IgD-negative memory B cell (primary cell): ENCODE data around the gene FAM53A. TPM values are rescaled to one million over a fixed set of nuclear protein-coding genes. Genes with fewer than 3 reads are reported as not detected.
"Not testable (repeated sequence)": the region's sequence is repeated elsewhere in the genome, so short reads cannot be mapped to it uniquely, and the experiment has no call there.

Experiments used
- H3K27ac Mint-ChIP-seq, 3 donors: one replicate each; pipeline ENCODE4 v1.8.0; 2020 to 2022; ENCODE audit warnings: mild to moderate bottlenecking in 3 of 3, mixed read lengths in 3 of 3, moderate library complexity in 1 of 3
- H3K27me3 Mint-ChIP-seq: one replicate; pipeline ENCODE4 v1.8.0; 2021; ENCODE audit warnings: mixed read lengths
- H3K36me3 Mint-ChIP-seq: one replicate; pipeline ENCODE4 v1.8.0; 2020; ENCODE audit warnings: mild to moderate bottlenecking, mixed read lengths
- H3K4me1 Mint-ChIP-seq, 3 donors: one replicate each; pipeline ENCODE4 v1.8.0; 2020 to 2022; ENCODE audit warnings: mixed read lengths in 3 of 3, mild to moderate bottlenecking in 1 of 3
- H3K4me3 Mint-ChIP-seq, 4 donors: one replicate each; pipeline ENCODE4 v1.8.0; 2020 to 2022; ENCODE audit warnings: mild to moderate bottlenecking in 4 of 4, mixed read lengths in 4 of 4, moderate library complexity in 3 of 4
- H3K9me3 Mint-ChIP-seq, 3 donors: one replicate each; pipeline ENCODE4 v1.8.0; 2020 to 2021; ENCODE audit warnings: mixed read lengths in 3 of 3, mild to moderate bottlenecking in 1 of 3
- polyA plus RNA-seq: library from polyadenylated mRNA; unstranded; fragments of 300-500 nt; fragmentation: Illumina TruSeq; gene quantifications from one replicate; pipeline ENCODE4 v1.2.3, GENCODE V29; 2021

FAM53A gene
- polyA plus RNA-seq, 1 donor from 2014 or later: 1.5 TPM

DNA sequence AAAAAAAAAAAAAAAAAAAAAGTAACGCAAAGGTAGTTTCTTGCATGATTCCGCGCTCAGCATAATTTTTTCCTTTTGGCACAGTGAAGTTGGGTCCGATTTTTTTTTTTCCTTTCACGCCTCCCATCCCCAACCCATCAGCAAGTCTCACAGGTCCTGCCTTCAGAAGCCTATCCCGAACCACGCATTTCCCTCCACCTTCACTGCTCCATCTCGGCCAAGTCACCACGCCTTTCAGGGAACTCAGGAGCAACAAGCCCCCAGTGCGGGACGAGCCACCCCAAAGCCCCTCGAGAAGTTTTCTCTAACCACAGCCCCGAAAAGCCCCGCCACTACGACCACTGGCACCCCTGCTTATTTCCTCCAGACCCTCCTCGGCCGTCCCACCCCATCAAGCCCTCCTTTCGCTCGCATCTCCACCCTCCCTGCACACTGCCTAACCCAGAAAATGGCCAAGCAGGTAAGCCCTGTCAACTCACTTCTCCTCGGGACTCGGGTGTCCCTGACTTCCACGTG lies 27.0 kb upstream of the FAM53A start:
- Mint-ChIP-seq H3K27ac (peak overlapping the region; percentile 83 to 99 (median 93)), H3K9me3 (no peaks in the 10 kb centered on the region), H3K4me1 (peaks cover 44 to 59% (median 51%) of the 10 kb centered on the region in 3 donors), H3K36me3 (peaks cover 1% of the 10 kb centered on the region), H3K4me3 (peak overlapping the region; percentile 88 to 99 (median 93)), H3K27me3 (no peaks in the 10 kb centered on the region)

DNA sequence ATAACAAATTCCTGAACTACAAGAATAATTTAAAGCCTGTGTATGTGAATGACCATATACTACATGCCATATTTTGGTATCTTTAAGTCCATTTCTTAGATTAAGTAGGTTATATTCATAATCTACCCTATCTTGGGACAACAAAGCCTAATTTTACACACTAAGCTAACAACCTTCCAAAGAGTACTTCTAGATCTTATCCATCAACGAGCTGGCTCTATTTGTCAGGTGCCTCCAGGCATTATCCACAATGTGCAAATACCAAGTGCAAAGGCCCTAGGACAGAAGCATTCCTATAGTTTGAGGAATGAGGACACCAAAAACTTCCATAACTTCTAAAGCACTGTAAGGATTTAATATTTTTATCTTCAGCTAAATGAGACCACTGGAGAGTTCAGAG lies 24.5 kb upstream of the FAM53A start:
- Mint-ChIP-seq H3K4me1 (peaks cover 32 to 38% (median 36%) of the 10 kb centered on the region in 3 donors), H3K27ac (peak overlapping the region; percentile 39 to 99 (median 64)), H3K27me3 (no peaks in the 10 kb centered on the region), H3K36me3 (peaks cover 4% of the 10 kb centered on the region), H3K4me3 (peak overlapping the region in 3 of 4 donors; percentile 27 to 91 (median 63)), H3K9me3 (no peaks in the 10 kb centered on the region)

DNA sequence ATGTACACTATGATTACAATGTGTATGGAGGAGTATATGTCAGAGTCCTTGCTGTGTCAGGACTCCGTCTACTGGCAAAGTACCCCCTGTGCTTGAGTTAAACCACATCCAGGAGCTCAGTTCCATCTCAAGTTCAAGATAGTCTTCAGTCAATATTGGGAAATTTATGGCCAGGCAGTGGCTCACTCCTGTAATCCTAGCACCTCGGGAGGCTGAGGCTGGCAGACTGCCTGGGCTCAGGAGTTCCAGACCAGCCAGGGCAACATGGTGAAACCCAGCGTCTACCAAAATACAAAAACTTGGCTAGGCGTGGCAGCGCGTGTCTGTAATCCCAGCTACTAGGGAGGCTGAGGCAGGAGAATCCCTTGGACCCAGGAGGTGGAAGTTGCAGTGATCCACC lies 22.2 kb upstream of the FAM53A start:
- Mint-ChIP-seq H3K36me3 (peaks cover 4% of the 10 kb centered on the region), H3K9me3 (no peaks in the 10 kb centered on the region), H3K27ac (no peak overlapping the region), H3K27me3 (no peaks in the 10 kb centered on the region), H3K4me3 (no peak overlapping the region), H3K4me1 (peaks cover 36% of the 10 kb centered on the region in 3 donors)

DNA sequence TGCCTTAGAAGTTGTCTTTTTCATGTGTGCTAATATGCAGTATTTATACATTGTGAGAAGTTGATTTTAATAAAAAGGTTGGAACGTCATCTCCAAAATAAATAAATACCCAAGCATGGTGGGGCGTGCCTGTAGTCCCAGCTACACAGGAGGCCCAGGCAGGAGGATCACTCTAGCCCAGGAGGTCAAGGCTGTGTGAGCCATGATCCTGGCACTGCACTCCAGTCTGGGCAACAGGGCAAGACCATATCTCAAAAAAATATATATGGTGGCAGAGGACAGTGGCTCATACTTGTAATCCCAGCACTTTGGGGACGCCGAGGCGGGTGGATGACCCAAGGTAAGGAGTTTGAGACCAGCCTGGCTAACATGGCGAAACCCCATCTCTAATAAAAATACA lies 21.6 kb upstream of the FAM53A start:
- Mint-ChIP-seq H3K27me3 (no peaks in the 10 kb centered on the region), H3K36me3 (peaks cover 4% of the 10 kb centered on the region), H3K4me1 (peaks cover 31 to 32% (median 31%) of the 10 kb centered on the region in 3 donors), H3K4me3 (no peak overlapping the region), H3K27ac (no peak overlapping the region), H3K9me3 (no peaks in the 10 kb centered on the region)

DNA sequence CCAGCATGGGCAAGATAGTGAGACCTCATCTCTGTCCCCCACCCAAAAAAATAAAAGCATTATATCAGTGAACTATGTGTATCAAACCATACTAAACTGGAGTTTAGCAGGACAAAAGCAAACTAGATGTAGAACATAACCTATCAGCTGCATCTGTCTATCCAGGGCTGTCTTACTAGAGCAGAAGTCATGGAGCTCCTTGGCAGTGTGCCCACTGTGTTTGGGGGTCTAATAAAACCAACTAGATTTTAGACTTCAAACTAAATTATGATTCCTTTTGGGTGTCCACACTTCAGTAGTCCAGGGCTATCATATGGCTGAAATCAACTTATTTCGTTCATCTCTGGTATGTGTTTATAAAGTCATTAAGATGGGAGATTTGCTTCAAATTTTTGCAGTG lies 19.8 kb upstream of the FAM53A start:
- peaks cover 4% of the 10 kb centered on the region for H3K36me3 Mint-ChIP-seq
- H3K9me3 Mint-ChIP-seq: no peaks in the 10 kb centered on the region
- no peak overlapping the region for H3K27ac Mint-ChIP-seq

DNA sequence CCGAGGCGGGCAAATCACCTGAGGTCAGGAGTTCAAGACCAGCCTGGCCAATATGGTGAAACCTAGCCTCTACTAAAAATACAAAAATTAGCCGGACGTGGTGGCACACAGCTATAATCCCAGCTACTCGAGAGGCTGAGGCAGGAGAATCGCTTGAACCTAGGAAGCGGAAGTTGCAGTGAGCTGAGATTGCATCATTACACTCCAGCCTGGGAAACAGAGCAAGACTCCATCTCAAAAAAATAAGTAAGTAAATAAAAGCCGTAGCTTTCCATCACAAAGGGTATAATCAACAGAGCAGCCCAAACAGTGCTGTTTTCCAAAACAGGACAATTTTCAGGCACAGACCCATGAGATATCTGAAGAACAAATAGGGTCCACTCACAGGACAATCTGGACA lies 17.6 kb upstream of the FAM53A start:
- H3K27me3 Mint-ChIP-seq, H3K9me3 Mint-ChIP-seq, H3K27ac Mint-ChIP-seq, H3K4me3 Mint-ChIP-seq, H3K36me3 Mint-ChIP-seq: not testable (repeated sequence)
- H3K4me1 Mint-ChIP-seq: peaks cover 6 to 15% (median 7%) of the 10 kb centered on the region in 3 donors

More for the DNA sequence above, 19.8 kb upstream of the FAM53A start:
- Mint-ChIP-seq H3K27me3 (no peaks in the 10 kb centered on the region), H3K4me3 (peak overlapping the region in 1 of 4 donors; percentile 30), H3K4me1 (peaks cover 15 to 19% (median 16%) of the 10 kb centered on the region in 3 donors)

DNA sequence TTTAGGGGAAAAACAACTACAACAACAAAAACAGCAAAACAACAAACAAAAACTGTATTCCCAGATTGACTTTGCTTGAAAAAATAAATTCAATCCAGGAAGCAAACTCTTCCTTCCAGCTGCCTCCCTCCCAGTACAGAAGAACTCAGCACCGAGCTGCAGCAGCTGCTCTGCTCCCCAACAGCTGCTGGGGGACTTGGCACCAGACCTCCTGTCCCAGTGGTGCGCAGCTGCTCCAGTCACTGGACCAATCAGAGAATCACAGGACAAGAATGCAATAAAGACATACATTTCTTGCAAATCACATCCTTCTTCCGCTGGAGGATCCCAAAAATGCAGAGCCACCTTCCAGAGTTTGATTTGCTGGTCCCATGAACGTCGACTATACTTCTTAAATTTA lies 11.8 kb upstream of the FAM53A start:
- Mint-ChIP-seq H3K36me3 (peaks cover 7% of the 10 kb centered on the region), H3K27ac (no peak overlapping the region), H3K27me3 (no peaks in the 10 kb centered on the region), H3K4me3 (no peak overlapping the region), H3K9me3 (no peaks in the 10 kb centered on the region), H3K4me1 (peaks cover 3 to 4% (median 4%) of the 10 kb centered on the region in 3 donors)

DNA sequence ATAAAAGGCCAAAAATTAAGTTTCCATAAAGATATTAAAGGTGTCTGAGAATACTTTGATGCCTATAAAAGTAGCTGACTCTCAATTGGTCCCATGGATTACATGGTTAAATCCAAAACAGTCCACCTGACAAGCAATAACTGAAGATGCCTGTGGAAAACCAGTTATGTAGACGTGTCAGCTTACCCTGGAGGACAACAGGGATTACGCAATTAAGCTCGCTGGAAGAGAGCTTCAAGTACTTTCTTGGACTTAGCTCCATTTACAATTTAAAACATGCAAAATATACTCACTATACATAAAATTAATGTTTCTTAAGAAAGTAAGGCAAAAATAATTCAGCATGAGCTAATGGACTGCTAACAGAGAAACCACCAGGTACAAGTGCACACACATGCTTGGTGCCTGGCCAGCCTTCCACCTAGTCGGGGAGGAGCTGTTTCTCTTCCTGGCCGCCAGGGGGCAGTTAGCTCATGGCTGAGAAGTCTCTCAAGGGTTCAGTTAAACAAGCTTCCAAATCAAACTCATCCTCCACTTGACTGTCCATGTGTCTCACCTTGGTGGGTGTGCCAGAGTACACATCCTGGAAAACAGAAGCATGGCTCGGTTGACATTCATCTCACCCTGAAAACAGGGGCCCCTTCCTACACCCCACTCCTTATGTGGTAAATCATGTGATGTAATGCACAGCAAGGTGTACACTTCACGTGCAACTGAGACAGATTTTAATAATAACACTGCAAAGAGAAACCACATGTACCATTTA lies 9.2 kb upstream of the FAM53A start:
- Mint-ChIP-seq H3K4me3 (no peak overlapping the region), H3K27me3 (no peaks in the 10 kb centered on the region), H3K4me1 (peaks cover 3 to 4% (median 4%) of the 10 kb centered on the region in 3 donors), H3K27ac (peak overlapping the region in 1 of 3 donors; percentile 54), H3K36me3 (peaks cover 11% of the 10 kb centered on the region), H3K9me3 (no peaks in the 10 kb centered on the region)

DNA sequence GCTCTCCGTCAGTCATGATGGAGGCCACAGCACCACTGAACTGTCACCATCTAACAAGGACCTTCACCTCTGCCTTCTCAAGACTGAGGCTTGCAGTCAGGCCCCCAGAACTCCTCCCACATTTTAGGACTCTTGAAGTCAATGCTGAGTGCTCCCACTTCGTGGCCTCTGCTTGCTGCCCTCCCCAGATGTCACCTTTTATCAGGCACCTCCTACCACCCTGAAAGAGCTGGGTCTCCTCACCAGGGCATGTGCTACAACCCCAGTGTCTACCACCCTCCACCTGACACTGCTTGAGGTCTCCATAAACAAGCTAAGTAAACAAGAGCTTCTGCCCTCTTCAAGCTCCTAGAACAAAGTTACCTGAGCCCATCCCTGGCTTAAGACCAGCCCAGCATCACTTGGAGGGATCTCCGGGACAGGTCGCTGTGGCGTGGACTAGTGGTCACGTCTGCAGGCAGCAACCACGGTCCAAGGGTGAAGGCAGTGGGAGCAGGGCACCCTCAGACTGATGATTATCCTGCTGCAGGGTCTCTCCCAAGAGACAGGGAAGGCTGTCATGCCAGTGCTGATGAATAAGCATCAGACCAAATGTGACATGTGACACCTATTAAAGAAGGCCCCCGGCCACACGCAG lies 7.7 kb upstream of the FAM53A start:
- Mint-ChIP-seq H3K4me3 (no peak overlapping the region), H3K27me3 (no peaks in the 10 kb centered on the region), H3K9me3 (no peaks in the 10 kb centered on the region), H3K27ac (no peak overlapping the region), H3K36me3 (peaks cover 11% of the 10 kb centered on the region), H3K4me1 (peaks cover 3 to 4% (median 4%) of the 10 kb centered on the region in 3 donors)

DNA sequence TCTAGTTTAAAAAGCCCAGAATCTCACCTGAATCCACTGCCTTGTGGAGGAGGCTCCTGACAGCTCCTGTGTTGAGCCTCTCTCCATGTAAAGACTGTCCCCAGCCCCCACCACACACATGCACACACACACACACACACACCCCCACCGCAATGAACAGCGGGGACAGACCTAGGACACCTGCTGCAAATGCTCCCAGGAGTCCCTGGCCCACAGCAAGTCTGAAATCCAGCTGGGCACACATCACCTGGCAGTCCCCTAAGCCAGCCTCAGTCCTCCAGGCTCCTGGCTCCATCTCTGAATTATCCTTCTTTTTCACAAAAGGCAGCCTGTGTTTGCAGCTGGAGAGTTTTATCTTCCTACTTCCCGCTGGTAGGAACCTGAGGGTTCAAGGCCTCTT lies 6.6 kb upstream of the FAM53A start:
- peaks cover 4 to 6% (median 4%) of the 10 kb centered on the region in 3 donors for H3K4me1 Mint-ChIP-seq
- H3K27me3 Mint-ChIP-seq: no peaks in the 10 kb centered on the region
- peaks cover 11% of the 10 kb centered on the region for H3K36me3 Mint-ChIP-seq
- no peaks in the 10 kb centered on the region for H3K9me3 Mint-ChIP-seq
- H3K4me3 Mint-ChIP-seq: no peak overlapping the region
- H3K27ac Mint-ChIP-seq: no peak overlapping the region

DNA sequence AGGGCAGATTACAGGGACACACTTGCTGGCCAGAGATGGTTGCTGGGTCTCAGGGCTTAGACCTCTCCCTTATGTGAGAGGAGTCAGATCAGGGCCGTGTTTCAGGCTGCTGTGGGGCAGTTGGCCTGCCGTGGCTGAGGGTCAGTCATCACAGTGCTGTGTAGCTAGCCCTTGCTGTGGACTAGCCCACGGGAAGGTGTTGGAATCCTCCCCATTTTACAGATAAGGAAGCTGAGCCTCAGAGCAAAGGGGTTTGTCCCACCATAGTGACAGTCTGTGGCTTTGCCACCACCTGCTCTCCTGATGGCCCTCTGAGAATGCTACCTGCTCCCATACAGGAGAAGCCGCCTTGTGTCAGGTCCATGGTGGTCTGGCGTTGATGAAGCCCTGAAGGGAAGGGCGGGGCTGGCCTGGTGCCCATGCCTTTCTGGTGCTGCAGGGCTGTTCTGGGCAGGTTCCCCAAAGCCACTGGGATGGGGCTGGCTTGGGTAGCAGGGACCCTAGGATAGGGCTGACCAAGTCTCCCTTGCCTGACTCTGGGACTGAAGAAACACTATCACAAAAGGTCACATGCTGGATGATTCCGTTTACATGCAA lies 2.4 kb upstream of the FAM53A start:
- peaks cover 9 to 12% (median 9%) of the 10 kb centered on the region in 3 donors for H3K4me1 Mint-ChIP-seq
- peaks cover 4% of the 10 kb centered on the region for H3K36me3 Mint-ChIP-seq
- H3K27ac Mint-ChIP-seq: peak overlapping the region in 2 of 3 donors; percentile 13 to 27
- no peaks in the 10 kb centered on the region for H3K27me3 Mint-ChIP-seq
- H3K9me3 Mint-ChIP-seq: no peaks in the 10 kb centered on the region
- peak overlapping the region in 3 of 4 donors; percentile 25 to 54 (median 51) for H3K4me3 Mint-ChIP-seq

DNA sequence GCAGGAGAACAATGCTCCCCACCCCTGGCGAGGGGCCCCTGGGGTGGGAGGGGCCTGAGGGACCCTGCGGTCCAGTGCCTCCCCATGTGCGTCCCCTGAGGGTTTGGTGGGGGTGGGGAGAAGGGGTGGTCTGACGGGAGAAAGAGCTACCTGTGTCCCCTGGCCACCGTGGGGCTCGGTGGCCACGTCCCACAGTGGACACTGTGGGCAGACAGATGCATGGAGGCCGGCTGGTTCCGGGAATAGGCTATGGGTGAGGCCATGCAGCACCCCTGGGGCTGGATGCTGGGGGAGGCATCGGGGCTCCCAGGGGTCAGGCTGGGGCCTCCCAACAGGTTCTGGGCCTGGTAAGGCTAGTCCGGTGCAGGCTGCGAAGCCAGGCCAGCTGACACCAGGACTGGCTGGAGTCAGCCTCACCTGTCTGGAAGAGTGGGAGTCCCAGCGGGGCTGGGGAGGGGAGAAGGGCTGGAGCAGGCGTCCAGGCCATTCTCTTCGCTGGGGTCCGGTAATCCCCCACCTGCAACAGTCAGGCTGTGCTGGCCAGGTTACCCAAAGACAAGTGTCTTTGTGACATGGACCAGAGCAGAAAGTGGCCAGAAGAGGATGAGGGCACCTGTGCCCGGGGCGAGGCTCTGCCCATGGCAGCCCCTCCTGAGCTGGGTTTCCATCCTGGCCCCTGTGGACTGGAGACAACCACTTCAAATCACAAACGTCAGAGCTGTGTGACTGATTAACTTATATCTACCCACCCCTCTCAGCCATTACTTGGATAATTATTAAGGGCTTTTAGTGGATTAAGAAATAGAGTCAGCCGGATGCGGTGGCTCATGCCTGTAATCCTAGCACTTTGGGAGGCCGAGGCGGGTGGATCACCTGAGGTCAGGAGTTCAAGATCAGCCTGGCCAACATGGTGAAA lies 1.4 kb upstream of the FAM53A start:
- Mint-ChIP-seq H3K36me3 (peaks cover 3% of the 10 kb centered on the region), H3K27me3 (no peaks in the 10 kb centered on the region), H3K27ac (peak overlapping the region in 1 of 3 donors; percentile 45), H3K4me1 (peaks cover 9 to 14% (median 9%) of the 10 kb centered on the region in 3 donors), H3K4me3 (peak overlapping the region in 2 of 4 donors; percentile 7 to 32), H3K9me3 (no peaks in the 10 kb centered on the region)

DNA sequence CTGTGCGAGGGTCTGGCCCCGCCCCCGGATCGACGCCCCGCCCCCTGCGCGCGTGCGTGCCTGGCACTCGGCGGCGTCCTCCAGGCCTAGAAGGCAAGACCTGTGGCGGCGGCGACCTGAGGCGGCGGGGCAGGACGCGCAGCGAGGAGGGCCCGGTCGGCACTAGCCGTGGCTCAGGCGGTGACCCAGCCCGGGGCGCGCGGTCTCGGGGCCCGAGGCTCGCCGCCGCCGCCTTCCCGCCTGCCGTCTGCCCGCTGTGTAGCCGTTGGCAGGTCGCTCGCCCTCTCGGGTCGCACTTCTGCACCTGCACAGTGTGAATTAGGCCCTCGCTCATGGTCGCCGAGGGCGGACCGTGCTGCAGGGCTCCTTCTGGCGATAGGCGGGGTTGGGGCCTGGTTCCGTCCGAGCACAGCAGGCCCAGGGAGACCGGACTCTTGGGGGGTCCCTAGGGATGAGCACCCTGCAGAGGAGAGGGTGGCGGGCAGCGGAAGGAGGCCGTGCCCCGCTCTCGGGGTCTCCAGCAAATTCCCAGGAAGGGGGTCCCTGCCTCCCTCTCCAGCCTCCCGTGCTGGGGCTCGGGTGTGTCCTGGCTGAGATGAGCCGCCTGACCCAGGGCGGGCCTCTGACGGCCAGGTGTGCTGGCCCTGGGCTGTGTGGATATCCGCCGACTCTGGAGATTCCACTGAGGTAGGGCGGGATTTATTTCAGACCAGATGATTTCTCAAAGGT lies 557 bp upstream of the FAM53A start:
- no peaks in the 10 kb centered on the region for H3K27me3 Mint-ChIP-seq
- peak overlapping the region in 1 of 3 donors; percentile 45 for H3K27ac Mint-ChIP-seq
- no peaks in the 10 kb centered on the region for H3K9me3 Mint-ChIP-seq
- peaks cover 9 to 17% (median 9%) of the 10 kb centered on the region in 3 donors for H3K4me1 Mint-ChIP-seq
- peak overlapping the region in 3 of 4 donors; percentile 60 to 76 (median 73) for H3K4me3 Mint-ChIP-seq
- peaks cover 2% of the 10 kb centered on the region for H3K36me3 Mint-ChIP-seq
